Mammary epithelial cell (primary cell): ENCODE measurements around the gene CRKL.

Experiments used
- CTCF ChIP-seq, 2 donors: IDR thresholded peaks in 1 of 2; conservative IDR thresholded peaks in 1 of 2; 2 replicates each; pipeline ENCODE4 v1.5.1; 2011 to 2012; ENCODE audit warnings: inconsistent platforms in 2 of 2, low read length in 2 of 2, mild to moderate bottlenecking in 2 of 2, control low read depth in 1 of 2, low read depth in 1 of 2; ENCODE audit not compliant: insufficient read depth in 1 of 2; ENCODE audit errors: extremely low read depth in 1 of 2
- EZH2 ChIP-seq: IDR thresholded peaks from 2 replicates; pipeline ENCODE4 v1.6.1; 2012; ENCODE audit warnings: low read length, inconsistent platforms, borderline replicate concordance

GRCh38 chr22:20999350-21000206 is 82.4 kb downstream of the CRKL start:
- no peak for TF ChIP-seq CTCF (conservative IDR thresholded peaks at IDR 0.05 in 1 of 2, IDR thresholded peaks at IDR 0.05 in 1 of 2; ENCODE audit: extremely low read depth in 1 of 2, insufficient read depth in 1 of 2, low read depth in 1 of 2, low read length in 2 of 2)
- no peak for TF ChIP-seq EZH2
